Body of pancreas (tissue), 4 donors: ENCODE measurements around the gene PYCARD. TPM values are rescaled to one million over a fixed set of nuclear protein-coding genes. Genes with fewer than 3 reads are reported as not detected.

ENCODE experiments used
- ATAC-seq: fragments of 150-250 bp; one replicate; pipeline ENCODE4 v1.9.1; 2016
- DNase-seq, 4 donors: peaks; one replicate each; pipeline ENCODE4 v3.0.0-alpha.2; 2019
- H3K27ac ChIP-seq, 4 donors: fragments of 200-600 bp; sonication (generic); 1 replicate in 3 of 4; 2 replicates in 1 of 4; pipeline versions ENCODE4 v1.5.1 to v1.6.1; 2016 to 2019; ENCODE audit warnings: mild to moderate bottlenecking in 1 of 4, mixed read lengths in 1 of 4, moderate library complexity in 1 of 4
- H3K27me3 ChIP-seq, 2 donors: fragments of 200-600 bp; sonication (generic); one replicate each; pipeline ENCODE4 v1.6.0; 2016; ENCODE audit warnings: mild to moderate bottlenecking in 1 of 2
- H3K36me3 ChIP-seq, 2 donors: fragments of 200-600 bp; sonication (generic); replicated peaks in 1 of 2; 2 replicates each; pipeline ENCODE4 v1.5.1; 2016; ENCODE audit warnings: low read depth in 2 of 2; ENCODE audit not compliant: insufficient read depth in 1 of 2
- H3K4me1 ChIP-seq: fragments of 200-600 bp; sonication (generic); one replicate; pipeline ENCODE4 v1.6.0; 2016
- H3K4me3 ChIP-seq, 2 donors: fragments of 200-600 bp; sonication (generic); 1 replicate in 1 of 2; 2 replicates in 1 of 2; pipeline ENCODE4 v1.5.1; 2016 to 2019
- H3K9me3 ChIP-seq, 3 donors: fragments of 200-600 bp; sonication (generic); 1 replicate in 2 of 3; 2 replicates in 1 of 3; pipeline ENCODE4 v1.5.1; 2016
- POLR2A ChIP-seq, 3 donors: fragments of 450-650 bp; IDR thresholded peaks; one replicate each; pipeline ENCODE4 v1.6.1; 2016; ENCODE audit warnings: antibody characterized with exemption in 3 of 3, mild to moderate bottlenecking in 2 of 3
- WGBS, 2 donors: methylation state at CpG; one replicate each; pipeline ENCODE4 v1.1.5; 2017; 5-methylcytosine and 5-hydroxymethylcytosine counted together
- intact Hi-C: fragments of 100-400 bp; cut with DNase I; formaldehyde crosslinking; loops from one replicate; pipeline ENCODE4 v1.15.1; 2023
- total RNA-seq, 2 donors: library from RNA; depleted of rRNA; stranded (reverse); fragments of >200 nt; gene quantifications; one replicate each; pipeline ENCODE4 v1.1.0, GENCODE V29; 2016
- TF ChIP-seq, protein P1 (sequence below), 7 experiments: fragments of 450-650 bp in 4 of 7; fragments of 200-600 bp in 3 of 7; sonication (generic) in 3 of 7; IDR thresholded peaks; one replicate each; pipeline ENCODE4 v1.5.1; 2016 to 2019; ENCODE audit warnings: antibody characterized with exemption in 7 of 7

PYCARD gene
- total RNA-seq, 2 donors from 2014 or later: 12.7 to 13.8 TPM

DNA sequence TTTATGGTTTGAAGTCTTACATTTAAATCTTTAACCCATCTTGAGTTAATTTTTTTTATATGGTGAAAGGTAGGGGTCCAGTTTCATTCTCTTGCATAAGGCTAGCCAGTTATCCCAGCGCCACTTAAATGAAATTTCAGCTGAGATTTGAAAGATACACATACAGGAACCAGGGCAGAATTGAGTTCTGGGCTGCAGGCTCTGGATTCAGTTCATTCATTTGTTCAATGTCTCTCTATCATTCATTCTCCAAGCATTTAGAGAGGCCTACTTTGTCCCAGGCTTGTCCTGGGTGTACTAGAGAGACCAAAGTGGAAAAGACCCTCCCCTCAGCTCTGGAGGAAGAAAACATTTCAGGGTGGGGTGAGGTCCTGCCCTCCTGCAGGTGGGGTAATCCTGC is 10.8 kb upstream of the PYCARD start:
- Histone ChIP-seq H3K36me3 (no peaks in the 10 kb centered on the region), H3K4me1 (peaks cover 27% of the 10 kb centered on the region), H3K4me3 (no peak overlapping the region), H3K9me3 (no peaks in the 10 kb centered on the region), H3K27ac (no peak overlapping the region), H3K27me3 (peaks cover 0 to 15% of the 10 kb centered on the region in 2 donors)
- DNase-seq (no peak), ATAC-seq (no peak)
- 92 to 100% methylated on average over 1 of the region's 1 CpG for WGBS, 2 donors
- TF ChIP-seq POLR2A (IDR thresholded peaks at IDR 0.05): no peak
- TF ChIP-seq, protein P1, sequence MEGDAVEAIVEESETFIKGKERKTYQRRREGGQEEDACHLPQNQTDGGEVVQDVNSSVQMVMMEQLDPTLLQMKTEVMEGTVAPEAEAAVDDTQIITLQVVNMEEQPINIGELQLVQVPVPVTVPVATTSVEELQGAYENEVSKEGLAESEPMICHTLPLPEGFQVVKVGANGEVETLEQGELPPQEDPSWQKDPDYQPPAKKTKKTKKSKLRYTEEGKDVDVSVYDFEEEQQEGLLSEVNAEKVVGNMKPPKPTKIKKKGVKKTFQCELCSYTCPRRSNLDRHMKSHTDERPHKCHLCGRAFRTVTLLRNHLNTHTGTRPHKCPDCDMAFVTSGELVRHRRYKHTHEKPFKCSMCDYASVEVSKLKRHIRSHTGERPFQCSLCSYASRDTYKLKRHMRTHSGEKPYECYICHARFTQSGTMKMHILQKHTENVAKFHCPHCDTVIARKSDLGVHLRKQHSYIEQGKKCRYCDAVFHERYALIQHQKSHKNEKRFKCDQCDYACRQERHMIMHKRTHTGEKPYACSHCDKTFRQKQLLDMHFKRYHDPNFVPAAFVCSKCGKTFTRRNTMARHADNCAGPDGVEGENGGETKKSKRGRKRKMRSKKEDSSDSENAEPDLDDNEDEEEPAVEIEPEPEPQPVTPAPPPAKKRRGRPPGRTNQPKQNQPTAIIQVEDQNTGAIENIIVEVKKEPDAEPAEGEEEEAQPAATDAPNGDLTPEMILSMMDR (IDR thresholded peaks at IDR 0.05): no peak
- intact Hi-C loops: no loop called here

DNA sequence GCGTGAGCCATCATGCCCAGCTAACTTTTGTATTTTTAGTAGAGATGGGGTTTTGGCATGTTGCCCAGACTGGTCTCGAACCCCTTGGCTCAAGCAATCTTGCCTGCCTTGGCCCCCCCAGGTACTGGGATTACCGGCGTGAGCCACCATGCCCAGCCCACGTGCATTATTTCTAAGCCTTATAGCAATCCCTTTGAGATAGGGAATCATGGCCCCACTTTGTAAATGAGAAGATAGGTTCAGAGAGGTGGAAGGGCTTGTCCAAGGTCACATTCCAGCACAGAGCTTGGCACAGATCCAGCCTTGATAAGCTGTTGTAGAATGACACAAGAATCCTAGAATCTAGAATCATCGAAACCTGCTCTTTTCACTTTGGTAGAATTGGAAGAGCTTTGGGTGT is 4.2 kb upstream of the PYCARD start:
- DNase-seq (peak in 3 of 4 donors; percentile 27 to 46 (median 33)), ATAC-seq (no peak)
- Histone ChIP-seq H3K27ac (no peak overlapping the region), H3K9me3 (no peaks in the 10 kb centered on the region), H3K27me3 (no peaks in the 10 kb centered on the region), H3K4me3 (no peak overlapping the region), H3K4me1 (peaks cover 18% of the 10 kb centered on the region), H3K36me3 (no peaks in the 10 kb centered on the region)
- intact Hi-C loops: no loop called here
- WGBS, 2 donors: 25 to 32% methylated on average over 1 to 6 of the region's 6 CpGs
- no peak for TF ChIP-seq POLR2A (IDR thresholded peaks at IDR 0.05)
- TF ChIP-seq, protein P1 (IDR thresholded peaks at IDR 0.05): no peak

DNA sequence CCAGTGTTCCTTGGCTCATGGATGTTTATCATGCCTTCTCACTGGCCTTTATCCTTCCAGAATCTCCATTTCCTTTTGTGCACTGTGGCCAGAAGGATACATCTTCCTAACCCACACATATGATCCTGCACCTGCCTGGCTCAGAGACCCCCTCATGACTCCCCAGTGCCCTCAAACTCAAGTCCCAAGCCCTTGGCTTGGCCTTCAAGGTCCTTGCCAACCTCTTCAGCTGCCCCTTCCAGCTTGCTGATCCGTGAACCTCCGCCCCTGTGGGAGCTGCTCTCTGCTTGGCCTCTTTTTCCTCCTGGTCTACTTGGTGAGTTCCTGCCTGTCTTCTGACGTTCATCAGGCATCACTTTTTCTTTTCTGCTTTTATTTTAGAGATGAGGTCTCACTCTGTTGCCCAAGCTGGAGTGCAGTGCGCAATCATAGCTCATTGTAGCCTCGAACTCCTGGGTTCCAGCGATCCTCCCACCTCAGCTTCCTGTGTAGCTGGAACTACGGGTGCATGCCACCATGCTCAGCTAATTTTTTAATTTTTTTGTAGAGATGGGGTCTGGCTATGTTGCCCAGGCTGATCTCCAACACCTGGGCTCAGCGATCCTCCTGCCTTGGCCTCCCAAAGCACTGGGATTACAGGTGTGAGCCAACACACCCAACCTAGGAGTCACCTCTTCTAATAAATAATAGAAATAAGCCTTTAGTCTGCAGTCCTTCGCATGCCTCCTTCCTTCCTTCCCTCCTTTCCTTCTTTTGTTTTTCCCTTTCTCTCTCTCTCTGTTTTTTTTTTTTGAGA is 2.5 kb upstream of the PYCARD start:
- DNase-seq: no peak
- WGBS, 2 donors: 81 to 82% methylated on average over 8 to 9 of the region's 9 CpGs
- Histone ChIP-seq H3K9me3 (no peaks in the 10 kb centered on the region), H3K4me3 (no peak overlapping the region), H3K27ac (no peak overlapping the region), H3K27me3 (no peaks in the 10 kb centered on the region), H3K36me3 (no peaks in the 10 kb centered on the region), H3K4me1 (peaks cover 24% of the 10 kb centered on the region)
- no peak for ATAC-seq
- intact Hi-C loops: no loop called here
- no peak for TF ChIP-seq POLR2A (IDR thresholded peaks at IDR 0.05)
- TF ChIP-seq, protein P1 (IDR thresholded peaks at IDR 0.05): no peak

DNA sequence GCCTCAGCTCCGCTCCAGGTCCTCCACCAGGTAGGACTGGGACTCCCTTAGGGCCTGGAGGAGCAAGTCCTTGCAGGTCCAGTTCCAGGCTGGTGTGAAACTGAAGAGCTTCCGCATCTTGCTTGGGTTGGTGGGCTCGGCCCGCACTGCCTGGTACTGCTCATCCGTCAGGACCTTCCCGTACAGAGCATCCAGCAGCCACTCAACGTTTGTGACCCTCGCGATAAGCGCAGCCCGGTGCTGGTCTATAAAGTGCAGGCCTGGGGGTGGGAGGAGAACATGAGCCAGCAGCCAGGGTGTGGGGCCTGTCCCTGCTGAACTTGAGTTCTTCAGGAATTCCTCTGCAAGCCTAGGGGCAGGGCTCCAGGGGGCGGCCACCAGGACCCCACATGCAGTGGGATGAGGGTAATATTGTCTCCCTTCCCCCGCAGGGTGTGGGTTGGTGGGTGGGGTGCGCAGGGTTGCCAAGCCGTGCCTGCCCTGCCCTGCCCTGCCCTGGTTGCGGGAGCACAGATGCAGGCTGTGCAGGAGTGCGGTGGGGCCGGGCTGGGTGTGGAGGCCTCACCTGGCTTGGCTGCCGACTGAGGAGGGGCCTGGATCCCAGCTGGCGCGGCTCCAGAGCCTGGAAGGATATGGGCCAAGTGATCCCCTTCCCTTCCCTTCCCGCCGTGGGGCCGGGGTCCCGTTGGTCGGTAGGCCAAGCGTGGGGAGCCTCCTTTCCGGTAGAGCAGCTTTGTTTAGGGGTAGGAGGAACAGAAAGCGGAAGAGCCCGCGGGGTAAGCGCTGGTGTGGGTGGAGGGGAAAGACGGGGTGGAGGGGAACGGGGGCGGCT is 762 bp downstream of the PYCARD start:
- Histone ChIP-seq H3K27ac (peak overlapping the region in 2 of 4 donors; percentile 47 to 70), H3K36me3 (no peaks in the 10 kb centered on the region), H3K27me3 (no peaks in the 10 kb centered on the region), H3K4me1 (peaks cover 22% of the 10 kb centered on the region), H3K9me3 (no peaks in the 10 kb centered on the region), H3K4me3 (peak overlapping the region; percentile 28 to 46)
- ATAC-seq: peak; percentile 43
- WGBS, 2 donors: 13 to 16% methylated on average over 18 to 35 of the region's 35 CpGs
- peak; percentile 20 to 47 (median 33) for DNase-seq
- intact Hi-C loops: no loop called here
- no peak for TF ChIP-seq POLR2A (IDR thresholded peaks at IDR 0.05)
- TF ChIP-seq, protein P1 (IDR thresholded peaks at IDR 0.05): no peak
